Activated T-cell treated with anti-CD3 and anti-CD28 coated beads for 48 hours (primary cell): ENCODE measurements around the gene ELOF1.
"Not testable (repeated sequence)": the region's sequence is repeated elsewhere in the genome, so short reads cannot be mapped to it uniquely, and the experiment has no call there.

Source experiments
- DNase-seq: peaks from one replicate; pipeline ENCODE4 v3.0.0-alpha.2; 2020; ENCODE audit warnings: low read depth

Gene ELOF1

GRCh38 chr19:11570039-11570462 is 11.0 kb upstream of the ELOF1 start:
- DNase-seq = no peak

DNA sequence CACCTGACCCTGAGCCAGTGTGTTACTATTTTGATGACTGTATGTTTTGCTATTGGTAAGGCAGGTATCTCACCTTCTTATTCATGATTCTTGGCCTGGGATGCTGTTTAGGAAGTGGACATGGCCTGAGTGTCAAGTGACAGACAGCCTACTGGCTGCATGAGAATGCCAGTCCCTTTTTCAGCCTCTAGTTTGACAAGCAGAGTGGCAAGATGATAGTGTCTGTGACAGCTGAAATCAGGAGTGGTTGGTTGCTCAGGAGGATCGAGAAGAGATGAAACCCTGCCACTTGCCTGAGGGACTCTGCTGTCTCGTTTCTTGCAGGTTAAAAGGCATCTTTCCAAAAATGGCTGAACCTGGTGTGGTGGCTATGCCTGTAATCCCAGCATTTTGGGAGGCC is 7.1 kb upstream of the ELOF1 start:
- no peak for DNase-seq

GRCh38 chr19:11565649-11565980 is 6.6 kb upstream of the ELOF1 start:
- not testable (repeated sequence) for DNase-seq

GRCh38 chr19:11564082-11564807 is 5.2 kb upstream of the ELOF1 start:
- DNase-seq = not testable (repeated sequence)

- DNase-seq = no peak
Observed at GRCh38 chr19:11563532-11563931, 4.5 kb upstream of the ELOF1 start.

- DNase-seq = peak; percentile 46
Observed at GRCh38 chr19:11560404-11561051, 1.5 kb upstream of the ELOF1 start.

GRCh38 chr19:11556634-11557420 is 2.2 kb downstream of the ELOF1 start:
- no peak for DNase-seq

DNA sequence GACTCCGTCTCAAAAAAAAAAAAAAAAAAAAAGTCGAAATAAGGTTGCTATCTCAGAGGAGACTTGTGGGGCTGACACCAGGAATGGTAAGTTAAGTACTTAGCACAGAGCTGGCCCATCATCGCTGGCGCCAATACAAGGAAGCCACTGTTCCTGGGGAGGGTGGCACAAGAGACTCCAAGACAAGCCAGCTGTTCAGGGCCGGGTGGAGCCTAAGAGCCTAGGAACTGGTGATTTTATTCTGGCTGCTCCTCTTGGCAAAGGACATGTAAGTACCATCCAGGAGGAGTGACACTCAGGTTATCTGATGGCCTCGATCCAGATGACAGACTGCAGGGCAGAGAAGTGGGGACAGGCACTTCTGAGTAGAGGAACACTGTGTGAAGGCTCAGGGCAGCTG is 3.8 kb downstream of the ELOF1 start:
- DNase-seq = no peak

DNA sequence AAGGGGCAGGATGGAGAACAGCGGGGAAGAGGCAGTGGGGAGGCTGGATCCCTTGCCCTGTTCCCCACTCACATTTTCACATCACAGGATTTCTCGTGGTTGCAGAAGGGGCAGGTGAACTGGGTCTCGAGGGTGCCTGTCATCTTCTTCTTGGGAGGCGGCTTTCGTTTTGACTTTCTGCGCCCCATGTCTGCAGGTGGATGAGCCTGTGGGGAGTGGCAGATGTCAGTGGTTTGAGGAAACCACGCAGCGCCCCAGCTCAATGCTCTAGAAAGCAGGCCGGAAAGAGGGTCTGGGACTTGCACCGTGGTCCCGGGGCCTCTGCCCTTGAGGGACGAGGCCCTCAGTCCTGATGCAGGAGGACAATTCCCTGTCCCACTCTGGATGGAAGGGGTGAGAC is 4.9 kb downstream of the ELOF1 start:
- no peak for DNase-seq

DNA sequence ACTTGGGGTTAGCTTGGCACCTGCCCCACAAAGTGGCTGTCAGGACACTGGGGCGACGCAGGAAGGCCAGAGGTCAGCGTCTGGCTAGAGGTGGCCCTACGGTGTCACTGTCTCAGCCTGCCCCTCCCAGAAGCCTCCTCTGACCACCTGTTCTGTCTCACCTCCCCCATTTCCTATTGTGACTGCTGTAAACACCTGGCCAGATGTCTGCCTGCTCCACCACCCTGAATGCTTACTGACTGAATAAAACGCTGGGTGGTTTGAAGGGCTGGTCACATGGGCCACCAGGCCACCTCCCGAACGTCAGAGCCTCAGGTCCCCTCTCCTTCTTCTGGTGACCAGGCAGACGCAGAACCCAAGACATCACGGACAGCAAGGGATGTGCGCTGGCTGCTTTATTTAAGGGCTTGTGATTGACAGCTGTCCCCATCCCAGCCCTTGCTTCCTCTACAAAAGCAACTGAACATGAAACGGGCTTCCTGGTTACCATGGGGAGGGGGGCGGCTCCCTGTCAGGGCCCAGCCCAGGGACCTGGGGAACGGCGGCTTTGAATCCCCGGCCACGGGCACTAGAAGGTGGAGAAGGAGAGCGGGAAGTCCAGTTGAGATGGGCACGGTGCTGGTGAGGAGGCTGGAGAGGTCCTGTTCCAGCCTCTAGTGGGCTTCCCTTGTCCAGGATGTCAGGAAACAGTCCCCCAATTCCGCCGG is 6.2 kb downstream of the ELOF1 start:
- DNase-seq = no peak

DNA sequence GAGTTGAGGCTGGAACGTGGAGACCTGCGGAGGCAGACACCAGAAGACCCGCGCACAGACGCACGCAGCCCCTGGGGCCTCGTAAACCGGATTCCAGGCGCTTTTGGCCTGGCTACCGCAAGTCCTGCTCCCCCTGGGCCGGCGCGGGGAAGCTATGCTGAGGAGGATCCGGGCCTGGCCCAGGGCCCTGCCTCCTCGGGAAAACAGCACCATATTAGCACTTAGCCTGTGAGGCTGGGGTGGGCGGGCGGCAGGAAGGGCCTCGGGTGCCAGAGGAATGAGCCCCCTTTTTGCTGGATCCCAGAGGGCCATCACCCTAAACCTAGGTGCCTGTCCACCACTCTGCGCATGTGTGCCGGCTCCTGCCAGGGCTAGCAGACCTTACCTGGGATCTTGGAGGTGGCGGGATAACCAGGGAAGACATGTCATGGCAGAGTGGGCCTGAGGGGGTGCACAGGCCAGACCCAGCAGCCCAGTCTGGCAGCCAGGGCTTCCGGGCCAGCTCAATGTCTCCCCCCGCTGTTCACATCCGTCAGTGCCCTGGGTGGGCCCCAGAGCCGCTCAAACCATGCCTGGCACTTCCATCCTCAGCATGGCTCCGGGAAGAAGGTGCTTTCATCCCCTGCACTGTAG is 7.3 kb downstream of the ELOF1 start:
- no peak for DNase-seq

DNA sequence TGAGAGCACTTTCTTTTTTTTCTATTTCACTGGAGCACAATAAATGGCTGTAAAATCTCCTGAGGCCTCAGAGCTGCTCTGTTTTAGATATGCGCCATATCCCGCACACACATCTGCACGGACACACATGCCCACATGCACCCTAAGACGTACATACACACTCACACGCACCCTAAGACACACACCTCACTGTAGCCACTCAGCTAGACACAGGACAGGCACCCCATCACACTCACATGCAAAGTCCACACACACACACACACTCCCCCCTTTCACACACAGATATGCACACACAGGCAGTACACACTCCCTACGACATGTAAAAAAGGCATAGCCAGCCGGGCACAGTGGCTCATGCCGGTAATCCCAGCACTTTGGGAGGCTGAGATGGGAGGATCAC is 8.8 kb downstream of the ELOF1 start:
- DNase-seq = no peak

DNA sequence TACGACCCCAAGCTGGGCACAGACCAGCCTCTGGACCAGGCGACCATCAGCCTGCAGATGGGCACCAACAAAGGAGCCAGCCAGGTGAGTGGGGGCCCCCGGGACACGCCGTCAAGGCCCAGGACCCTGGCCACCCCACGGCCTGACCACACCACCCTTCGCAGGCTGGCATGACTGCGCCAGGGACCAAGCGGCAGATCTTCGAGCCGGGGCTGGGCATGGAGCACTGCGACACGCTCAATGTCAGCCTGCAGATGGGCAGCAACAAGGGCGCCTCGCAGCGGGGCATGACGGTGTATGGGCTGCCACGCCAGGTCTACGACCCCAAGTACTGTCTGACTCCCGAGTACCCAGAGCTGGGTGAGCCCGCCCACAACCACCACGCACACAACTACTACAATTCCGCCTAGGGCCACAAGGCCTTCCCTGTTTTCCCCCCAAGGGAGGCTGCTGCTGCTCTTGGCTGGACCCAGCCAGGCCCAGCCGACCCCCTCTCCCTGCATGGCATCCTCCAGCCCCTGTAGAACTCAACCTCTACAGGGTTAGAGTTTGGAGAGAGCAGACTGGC is 9.6 kb downstream of the ELOF1 start:
- no peak for DNase-seq

GRCh38 chr19:11547929-11548700 is 10.9 kb downstream of the ELOF1 start:
- DNase-seq = no peak

GRCh38 chr19:11541238-11541637 is 17.8 kb downstream of the ELOF1 start:
- no peak for DNase-seq

GRCh38 chr19:11540645-11541044 is 18.4 kb downstream of the ELOF1 start:
- DNase-seq = no peak

DNA sequence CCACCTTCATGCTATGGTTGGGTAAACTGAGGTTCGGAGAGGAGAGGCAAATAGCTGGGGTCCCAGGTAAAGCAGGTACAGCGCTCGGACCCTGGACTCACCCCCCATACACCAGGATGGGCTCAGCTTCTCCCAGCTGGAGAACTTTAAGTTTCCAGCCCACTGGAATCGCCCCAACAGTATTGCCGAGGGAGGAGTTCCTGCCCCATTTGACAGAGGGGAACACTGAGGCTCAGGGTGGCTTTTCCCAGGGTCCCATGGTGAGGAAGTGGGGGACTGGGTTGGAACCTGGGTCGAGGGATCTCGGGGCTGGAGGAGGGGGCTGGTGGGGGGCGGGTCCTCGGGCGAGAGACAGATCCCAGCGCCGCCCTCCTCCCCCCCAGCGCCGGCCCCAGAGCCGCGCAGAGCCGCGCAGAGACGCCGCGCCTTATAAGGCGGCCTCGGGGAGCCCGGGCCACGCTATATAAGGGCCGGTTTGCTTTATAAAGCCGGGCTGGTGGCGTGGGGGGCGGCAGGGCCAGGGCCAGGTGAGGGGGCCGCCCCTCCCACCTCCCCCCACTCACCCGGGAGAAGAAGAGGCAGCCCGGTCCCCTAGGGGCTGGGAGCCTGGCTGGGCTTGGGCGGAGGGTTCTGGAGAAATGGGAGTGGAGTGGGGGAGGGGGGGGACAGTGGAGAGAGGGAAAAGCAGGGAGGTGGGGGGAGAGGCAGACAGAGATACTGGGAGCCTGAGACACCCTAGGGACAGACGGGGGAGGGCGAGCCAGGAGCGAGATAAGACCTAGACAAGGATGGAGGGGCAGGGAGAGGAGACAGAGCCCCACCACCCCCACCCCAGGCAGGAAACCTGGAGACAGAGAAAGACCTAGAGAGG is 19.3 kb downstream of the ELOF1 start:
- DNase-seq = no peak

GRCh38 chr19:11538232-11539036 is 20.6 kb downstream of the ELOF1 start, which contains the start of gene CNN1:
Gene CNN1, plus strand, starts transcription at chr19:11538851. Its CDS starts 77 bp downstream, at chr19:11538928.
- DNase-seq = no peak
